GM18873 (cell line): ENCODE data around the gene NSF.
"Not testable (repeated sequence)": the region's sequence is repeated elsewhere in the genome, so short reads cannot be mapped to it uniquely, and the experiment has no call there.

Source experiments
- ATAC-seq: cut with Tn5 transposase; IDR thresholded peaks from one replicate; pipeline ENCODE4 v1.9.1; 2021; ENCODE audit warnings: mild to moderate bottlenecking, moderate library complexity, moderate number of reproducible peaks; ENCODE audit not compliant: unreplicated experiment, low FRiP score

Gene NSF

DNA sequence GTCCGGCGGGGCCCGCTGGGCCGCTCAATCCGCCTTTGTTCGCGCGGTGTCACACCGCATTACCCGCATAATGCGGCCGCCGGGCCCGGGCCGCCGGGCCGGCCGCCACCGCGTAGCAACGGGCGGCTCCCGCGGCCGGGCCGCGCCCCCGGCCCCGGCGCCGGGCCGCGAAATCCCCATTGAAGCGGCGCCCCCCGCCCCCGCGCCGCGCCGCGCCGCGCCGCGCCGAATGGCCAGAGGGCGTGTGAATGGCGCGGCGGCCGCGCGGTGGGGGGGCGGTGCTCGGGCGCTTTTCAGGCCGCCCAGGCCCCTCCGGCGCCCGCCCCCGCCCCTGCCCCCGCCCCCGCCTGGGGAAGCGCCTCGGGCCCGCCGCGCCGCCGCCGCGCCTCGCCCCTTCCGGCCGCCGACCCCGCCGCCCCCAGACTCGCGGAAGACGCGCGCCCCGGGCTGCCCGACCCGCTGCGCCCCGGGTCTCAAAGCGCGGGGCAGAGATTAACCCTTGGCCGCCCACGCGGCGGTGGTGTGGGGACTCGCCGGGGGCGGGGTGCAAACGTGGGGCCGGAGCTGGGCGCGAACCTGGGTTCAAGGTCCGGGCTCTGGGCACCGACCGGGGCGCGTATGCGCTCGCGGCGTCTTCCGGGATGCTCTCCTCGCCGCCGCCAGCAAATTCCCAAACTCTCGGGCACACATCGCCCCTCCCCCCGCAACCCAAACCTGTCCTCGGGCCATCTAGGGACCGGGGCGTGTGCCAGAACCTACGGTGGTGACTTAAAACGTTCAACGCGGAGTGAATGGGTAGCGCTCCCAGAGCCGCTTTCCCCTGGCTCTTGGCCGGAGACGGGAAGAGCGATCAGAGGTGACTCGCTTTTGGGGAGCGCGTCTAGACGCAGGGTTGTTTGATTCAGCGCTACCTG, 181.3 kb downstream of the NSF start:
- ATAC-seq, result no peak

DNA sequence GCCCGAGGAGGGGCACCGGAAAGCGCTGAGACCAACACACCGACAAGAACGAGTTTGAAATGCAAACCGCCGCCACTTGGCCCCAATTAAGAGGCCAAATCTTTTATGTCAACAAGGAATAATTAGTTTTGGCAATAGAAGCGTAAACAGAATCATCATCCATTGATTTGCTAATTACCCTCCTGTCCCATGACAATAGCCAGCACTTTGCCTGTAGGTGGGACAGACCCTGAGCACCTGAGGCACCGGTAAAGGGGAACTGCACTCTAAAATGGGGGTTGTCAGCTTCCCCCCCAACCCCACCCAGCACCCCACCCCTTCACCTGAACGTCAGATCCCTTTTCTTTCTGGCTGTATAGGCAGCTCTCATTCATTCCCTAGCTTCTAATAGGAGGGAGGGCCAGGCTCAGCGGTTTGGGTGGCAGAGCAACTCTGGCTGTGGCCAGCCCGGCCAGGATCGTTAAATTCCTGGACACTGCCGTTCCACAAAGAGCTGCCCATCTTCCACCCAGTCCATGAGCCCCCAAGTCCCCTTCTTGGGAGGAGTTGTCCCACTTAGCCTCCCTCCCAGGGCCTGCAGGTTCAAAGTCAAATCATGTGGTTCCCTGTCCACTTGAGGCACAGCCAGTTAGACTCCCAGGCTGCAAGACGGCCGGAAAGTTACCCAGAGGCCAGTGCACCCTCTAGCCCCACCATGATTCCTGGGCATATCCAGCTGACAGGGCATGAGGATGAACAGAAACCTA, 182.2 kb downstream of the NSF start:
- ATAC-seq, result no peak

- ATAC-seq, result no peak
Observed at GRCh38 chr17:46773221-46773605, 182.7 kb downstream of the NSF start.

- no peak for ATAC-seq
Observed at GRCh38 chr17:46773676-46774075, 183.2 kb downstream of the NSF start.

- no peak for ATAC-seq
Observed at GRCh38 chr17:46774108-46774737, 183.8 kb downstream of the NSF start.

DNA sequence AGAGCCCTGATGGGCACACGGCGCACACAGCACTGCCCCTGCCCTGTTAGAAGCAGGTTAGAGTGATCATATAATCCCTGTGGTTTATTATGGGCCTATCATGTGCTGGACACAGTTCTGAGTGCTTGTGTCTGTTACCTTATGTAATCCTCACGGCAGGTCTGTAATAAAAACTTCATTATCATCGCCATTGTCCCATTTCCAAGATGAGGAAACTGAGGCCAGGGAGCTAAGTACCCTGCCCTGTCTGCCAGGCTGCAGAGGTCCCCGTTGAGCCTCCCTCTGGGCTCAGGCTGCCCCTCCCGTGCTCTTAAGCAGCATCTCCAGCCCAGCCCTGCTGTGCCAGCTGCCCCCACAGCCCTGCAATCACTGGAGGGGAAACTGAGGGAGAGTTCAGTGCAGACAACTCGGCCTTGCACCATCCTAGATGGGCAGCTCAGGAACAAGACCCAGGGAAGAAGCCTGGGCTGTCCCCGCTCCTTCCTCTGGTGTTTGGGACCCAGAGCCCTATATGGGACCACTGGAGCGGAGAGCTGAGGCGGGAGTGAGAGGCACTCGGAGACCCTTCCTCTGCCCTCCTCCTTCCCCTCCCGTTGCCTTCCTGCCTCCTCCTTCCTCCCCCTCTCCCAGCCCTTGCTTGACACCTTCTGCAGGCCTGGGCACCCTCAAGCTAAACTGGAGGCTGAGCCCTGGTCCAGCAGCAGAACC, 186.0 kb downstream of the NSF start:
- no peak for ATAC-seq

- no peak for ATAC-seq
Observed at GRCh38 chr17:46777943-46778915, 187.8 kb downstream of the NSF start.

- no peak for ATAC-seq
Observed at GRCh38 chr17:46780003-46780373, 189.5 kb downstream of the NSF start.

DNA sequence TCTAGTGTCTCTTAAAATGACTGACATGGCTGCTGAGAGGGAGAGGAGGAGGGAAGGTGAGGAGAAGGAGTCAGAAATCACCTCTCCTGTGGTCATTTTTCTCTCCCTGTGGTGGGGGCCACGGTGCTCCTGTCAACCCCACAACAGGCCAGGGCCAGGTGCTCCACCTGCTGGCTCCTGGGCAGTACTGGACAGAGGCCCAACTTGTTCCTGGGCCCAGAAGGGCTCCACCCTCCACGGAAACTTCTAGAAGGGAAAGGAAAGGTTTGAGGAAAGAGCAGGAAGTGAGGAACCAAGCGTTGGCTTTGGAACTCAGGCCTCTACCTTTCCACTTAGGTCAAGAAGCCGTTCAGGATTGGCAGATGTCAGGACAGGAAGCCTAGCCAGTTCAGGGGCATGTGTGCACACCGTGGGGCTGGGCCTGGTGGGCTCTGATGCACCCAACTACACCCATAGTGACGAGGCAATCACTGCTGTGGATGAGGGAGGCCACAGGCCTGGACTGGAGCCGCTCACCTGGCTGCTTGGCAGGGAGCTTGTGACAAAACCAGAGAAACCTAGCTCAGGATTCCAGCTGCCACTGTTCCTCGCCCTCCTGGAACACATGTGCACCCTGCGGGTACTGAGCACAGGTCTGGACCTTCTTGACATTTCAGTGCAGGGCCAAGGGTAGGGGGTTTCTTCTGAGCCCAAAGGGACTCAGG, 191.9 kb downstream of the NSF start:
- ATAC-seq, result no peak

- no peak for ATAC-seq
Observed at GRCh38 chr17:46783031-46783593, 192.6 kb downstream of the NSF start.

DNA sequence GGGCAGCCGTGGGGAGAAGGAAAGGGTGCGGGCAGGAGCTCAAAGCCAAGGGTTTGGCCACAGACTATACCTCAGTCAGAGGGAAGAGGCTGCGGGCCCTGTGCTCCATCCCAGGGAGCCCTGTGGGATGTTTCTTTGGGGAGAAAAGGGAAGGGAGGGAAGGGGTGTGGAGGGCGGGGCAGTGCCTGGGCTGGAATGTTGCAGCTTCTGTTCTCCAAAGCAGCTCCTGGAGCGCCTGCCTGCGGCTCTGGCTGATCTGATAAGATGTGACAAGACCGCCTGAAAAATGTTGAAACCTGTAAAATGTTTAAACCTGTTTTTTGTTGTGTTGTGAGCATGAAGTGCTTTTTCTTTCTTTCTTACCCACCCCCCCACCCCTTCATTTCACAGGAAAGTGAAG, 195.2 kb downstream of the NSF start:
- no peak for ATAC-seq

- no peak for ATAC-seq
Observed at GRCh38 chr17:46787478-46787877, 197.0 kb downstream of the NSF start.

DNA sequence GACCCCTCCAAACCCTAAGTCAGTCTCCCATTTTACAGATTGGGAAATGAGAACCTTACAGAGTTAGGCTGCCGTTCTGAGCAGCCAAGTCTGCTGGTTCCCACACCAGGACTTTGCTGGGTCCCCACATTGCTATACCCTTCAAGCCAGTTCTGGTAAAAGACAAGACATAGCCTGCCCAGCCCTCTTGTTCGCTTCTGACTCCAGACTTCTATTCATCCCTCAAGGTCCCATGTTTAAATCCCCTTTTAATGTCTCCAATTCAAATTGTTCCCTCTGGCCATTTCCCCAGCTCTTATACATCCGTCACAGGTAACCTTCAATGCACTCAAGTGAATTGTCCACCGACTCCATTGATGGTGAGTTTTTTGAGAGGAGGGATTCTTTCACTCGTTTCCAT, 197.8 kb downstream of the NSF start:
- no peak for ATAC-seq

- ATAC-seq, result no peak
Observed at GRCh38 chr17:46788796-46789195, 198.3 kb downstream of the NSF start.

DNA sequence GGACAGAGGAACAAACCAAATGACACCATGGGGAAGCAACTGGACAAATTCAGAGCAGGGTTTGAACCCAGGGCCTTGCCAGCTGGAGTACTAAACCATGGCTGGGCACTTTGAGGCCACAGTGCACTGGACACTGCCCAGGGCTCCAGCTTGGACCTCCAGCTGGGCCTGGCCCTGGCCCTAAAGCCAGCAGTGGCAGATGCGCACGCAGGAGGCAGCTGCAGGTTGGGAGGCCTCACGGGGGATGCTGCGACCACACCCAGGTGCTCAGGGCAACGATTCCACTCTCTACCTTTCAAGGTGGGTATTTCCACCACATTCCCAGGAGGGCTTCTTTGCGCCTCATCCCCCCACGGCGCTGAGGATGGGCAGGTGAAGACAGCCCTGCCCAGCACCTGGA, 199.1 kb downstream of the NSF start:
- ATAC-seq, result no peak

DNA sequence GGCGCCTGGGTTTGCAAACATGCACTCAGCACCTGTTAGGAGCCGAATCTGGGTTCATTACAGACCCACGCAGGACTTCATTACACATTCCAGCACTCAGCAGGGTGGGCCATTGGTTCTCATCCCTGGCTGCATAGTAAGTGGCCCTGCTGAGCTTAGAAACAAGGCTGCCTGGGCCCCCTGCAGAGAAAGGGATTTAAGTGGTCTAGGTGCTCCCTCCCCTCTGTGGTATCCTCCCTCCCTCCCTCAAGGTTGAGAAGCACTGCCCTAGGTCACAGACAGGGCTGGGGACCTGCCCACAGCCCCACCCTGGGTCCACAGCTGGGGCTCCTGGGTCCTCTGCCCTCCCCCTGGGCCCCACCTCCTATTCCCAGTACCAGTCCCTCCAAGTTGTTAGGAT, 199.7 kb downstream of the NSF start:
- no peak for ATAC-seq

DNA sequence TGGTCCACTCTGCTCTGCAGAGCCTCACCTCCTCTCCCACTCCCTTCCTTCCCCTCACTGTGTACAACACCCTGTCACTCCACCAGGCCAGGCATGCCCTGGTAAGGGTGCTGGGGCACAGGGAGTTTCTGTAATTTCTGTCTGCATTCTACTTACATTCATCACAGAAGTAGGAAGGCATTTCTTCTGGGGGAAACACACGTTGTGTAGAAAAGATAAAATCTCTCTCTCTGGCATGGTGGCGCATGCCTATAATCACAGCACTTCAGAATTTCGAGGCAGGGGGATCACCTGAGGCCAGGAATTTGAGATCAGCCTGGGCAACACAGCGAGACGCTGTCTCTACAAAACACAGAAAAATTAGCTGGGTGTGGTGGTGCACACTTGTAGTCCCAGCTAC, 201.1 kb downstream of the NSF start:
- no peak for ATAC-seq

- no peak for ATAC-seq
Observed at GRCh38 chr17:46792071-46792470, 201.6 kb downstream of the NSF start.

DNA sequence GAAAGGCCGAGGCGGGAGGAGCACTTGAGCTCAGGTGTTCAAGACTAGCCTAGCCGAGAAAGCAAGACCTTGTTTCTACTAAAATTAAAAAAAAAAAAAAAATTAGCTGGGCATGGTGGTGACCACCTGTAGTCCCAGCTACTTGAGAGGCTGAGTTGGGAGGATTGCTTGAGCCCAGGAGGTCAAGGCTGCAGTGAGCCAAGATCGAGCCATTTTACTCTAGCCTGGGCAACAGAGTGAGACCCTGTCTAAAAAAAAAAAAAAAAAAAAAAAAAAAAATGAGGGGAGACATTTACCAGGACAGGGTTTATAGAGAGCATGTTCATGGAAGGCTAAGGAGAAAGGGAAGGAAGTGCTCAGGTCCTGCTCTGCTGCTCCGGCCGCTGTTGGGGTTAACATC, 202.6 kb downstream of the NSF start:
- not testable (repeated sequence) for ATAC-seq
